Spleen (tissue), 7 donors: Measurements from ENCODE around the gene PSMB5.
A peak's percentile ranks its signal among the peaks of the same experiment; 100 is the strongest.

Source experiments
- POLR2A ChIP-seq, 3 donors: fragments of 450-650 bp; IDR thresholded peaks; one replicate each; pipeline ENCODE4 v1.5.1; 2017; ENCODE audit warnings: antibody characterized with exemption in 3 of 3, mild to moderate bottlenecking in 1 of 3
- POLR2AphosphoS5 ChIP-seq, 3 donors: sonication (generic); formaldehyde crosslinking; IDR thresholded peaks; one replicate each; pipeline ENCODE4 v1.5.1; 2017; ENCODE audit warnings: antibody characterized with exemption in 3 of 3
- TF ChIP-seq, protein P1 (sequence below), 11 experiments: fragments of 200-600 bp in 7 of 11; fragments of 450-650 bp in 4 of 11; sonication (generic) in 4 of 11; IDR thresholded peaks in 8 of 11; conservative IDR thresholded peaks in 3 of 11; 1 replicate in 7 of 11; 2 replicates in 4 of 11; pipeline versions ENCODE4 v1.4.0 to v1.8.0; 2016 to 2021; ENCODE audit warnings: antibody characterized with exemption in 11 of 11, inconsistent platforms in 4 of 11, mild to moderate bottlenecking in 1 of 11
- donor health status: DM: no; HTN: no; CAD: no; lungs with moderate emphysema.
- donor health status: DM: no; HTN: no; CAD: no.
- donor health status: DM: no; HTN: no; CAD: no.

DNA sequence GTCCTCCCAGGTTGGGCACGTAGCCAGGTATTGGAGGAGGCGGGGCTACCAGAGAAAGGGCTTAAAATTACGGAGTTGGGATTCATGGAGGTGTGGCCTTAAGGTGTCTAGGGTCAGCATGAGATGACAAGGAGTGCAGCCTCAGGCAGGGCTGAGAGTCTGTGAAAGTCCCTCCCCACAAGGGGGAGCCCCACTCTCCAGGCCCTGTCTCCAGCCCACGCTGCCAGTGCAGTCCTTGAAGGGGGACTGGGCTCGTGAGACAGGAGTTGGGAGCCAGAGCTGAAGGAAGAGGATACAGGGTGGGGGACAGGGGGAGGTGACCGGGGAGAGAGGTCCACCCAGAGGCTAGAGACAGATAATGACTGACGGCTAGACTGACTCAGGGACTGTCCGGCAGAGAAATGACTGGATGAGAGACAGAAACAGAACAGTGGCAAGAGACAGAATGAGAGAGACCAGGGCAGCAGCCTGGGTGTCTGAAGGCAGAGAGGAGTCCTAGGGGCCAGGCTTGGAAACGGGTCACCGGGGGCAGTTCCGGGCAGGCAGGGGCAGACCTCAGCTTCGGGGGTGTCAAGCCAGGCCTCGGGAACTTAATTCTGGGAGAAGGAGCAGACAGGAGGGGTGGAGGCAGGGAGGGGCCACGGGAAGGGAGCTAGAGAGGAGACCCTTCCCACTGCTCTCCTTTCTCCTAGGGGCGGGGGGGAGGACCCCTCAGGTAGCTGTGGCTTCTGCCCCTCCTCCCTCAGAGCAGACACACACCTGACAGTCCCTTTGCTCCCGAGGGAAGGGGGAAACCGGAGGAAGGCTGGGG is 21.6 kb upstream of the PSMB5 start:
- TF ChIP-seq, protein P1, sequence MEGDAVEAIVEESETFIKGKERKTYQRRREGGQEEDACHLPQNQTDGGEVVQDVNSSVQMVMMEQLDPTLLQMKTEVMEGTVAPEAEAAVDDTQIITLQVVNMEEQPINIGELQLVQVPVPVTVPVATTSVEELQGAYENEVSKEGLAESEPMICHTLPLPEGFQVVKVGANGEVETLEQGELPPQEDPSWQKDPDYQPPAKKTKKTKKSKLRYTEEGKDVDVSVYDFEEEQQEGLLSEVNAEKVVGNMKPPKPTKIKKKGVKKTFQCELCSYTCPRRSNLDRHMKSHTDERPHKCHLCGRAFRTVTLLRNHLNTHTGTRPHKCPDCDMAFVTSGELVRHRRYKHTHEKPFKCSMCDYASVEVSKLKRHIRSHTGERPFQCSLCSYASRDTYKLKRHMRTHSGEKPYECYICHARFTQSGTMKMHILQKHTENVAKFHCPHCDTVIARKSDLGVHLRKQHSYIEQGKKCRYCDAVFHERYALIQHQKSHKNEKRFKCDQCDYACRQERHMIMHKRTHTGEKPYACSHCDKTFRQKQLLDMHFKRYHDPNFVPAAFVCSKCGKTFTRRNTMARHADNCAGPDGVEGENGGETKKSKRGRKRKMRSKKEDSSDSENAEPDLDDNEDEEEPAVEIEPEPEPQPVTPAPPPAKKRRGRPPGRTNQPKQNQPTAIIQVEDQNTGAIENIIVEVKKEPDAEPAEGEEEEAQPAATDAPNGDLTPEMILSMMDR (IDR thresholded peaks at IDR 0.05 in 8 of 11, conservative IDR thresholded peaks at IDR 0.05 in 3 of 11) = peak in 10 of 11 experiments; percentile 32 to 82 (median 70)
- TF ChIP-seq POLR2A (IDR thresholded peaks at IDR 0.05) (no peak), POLR2AphosphoS5 (IDR thresholded peaks at IDR 0.05) (peak in 1 of 3 donors; percentile 34)
